Measurements from ENCODE around the gene CDH4. TPM values are rescaled to one million over a fixed set of nuclear protein-coding genes. Genes with fewer than 3 reads are reported as not detected.

CDH4 gene
- polyA plus RNA-seq, 4 donors: 5.6 to 8.8 (median 7.0) TPM

GRCh38 chr20:61922936-61923335, 670.9 kb downstream of the CDH4 start:
- no peak for DNase-seq (ENCODE audit: low read depth in 4 of 4, low spot score in 2 of 4)

DNA sequence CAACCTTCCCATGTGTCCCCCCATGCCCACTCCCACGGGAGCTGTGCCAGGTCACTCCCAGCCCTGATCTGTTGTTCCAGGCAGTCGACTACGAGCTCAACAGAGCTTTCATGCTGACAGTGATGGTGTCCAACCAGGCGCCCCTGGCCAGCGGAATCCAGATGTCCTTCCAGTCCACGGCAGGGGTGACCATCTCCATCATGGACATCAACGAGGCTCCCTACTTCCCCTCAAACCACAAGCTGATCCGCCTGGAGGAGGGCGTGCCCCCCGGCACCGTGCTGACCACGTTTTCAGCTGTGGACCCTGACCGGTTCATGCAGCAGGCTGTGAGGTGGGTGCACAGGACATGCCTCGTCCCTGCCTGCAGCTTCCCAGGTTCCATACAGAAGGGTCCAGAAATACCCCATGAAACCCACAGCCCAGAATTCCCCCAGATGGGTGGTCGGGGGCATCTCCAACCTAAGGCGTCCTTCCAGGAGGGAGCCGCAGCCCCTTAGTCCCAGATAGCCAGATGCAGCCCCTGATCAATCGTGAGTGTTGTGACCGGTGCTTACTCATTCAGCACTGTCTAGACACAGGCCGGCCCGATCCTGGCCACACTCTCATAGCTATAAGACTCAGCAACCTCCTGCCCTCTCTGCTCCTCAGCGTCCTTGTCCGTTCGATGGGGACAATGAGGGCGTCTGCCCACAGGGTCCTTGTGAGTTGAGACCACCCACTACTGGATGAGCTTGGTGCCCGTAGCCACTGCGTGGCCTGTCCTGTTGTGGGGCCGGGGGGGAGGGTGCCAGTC, 671.5 kb downstream of the CDH4 start:
- no peak for DNase-seq (ENCODE audit: low read depth in 4 of 4, low spot score in 2 of 4)

DNA sequence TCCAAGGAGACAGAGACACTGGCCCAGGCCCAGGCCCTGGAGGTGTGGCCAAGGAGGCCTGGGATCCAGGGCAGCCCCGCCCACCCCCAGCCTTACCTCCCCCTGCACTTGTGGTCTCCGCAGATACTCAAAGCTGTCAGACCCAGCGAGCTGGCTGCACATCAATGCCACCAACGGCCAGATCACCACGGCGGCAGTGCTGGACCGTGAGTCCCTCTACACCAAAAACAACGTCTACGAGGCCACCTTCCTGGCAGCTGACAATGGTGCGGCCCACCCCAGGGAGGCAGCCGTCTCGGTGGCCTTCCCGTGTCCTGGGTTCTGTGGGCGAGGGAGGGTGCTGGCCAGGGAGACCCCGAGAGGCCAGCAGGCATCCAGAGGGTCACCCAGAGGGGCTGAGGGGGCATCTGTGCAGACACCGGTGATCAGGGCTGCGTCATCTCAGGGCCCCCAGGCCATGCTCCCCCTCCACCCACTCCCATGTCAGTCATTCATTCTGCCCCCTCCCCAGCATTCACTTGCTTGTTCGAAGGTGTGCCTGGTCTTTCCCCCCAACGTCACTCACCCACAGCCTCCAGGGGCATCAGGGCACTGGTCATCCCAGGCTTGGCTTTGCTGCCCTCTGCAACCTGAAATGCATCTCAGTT, 672.3 kb downstream of the CDH4 start:
- DNase-seq (ENCODE audit: low read depth in 4 of 4, low spot score in 2 of 4): no peak

DNA sequence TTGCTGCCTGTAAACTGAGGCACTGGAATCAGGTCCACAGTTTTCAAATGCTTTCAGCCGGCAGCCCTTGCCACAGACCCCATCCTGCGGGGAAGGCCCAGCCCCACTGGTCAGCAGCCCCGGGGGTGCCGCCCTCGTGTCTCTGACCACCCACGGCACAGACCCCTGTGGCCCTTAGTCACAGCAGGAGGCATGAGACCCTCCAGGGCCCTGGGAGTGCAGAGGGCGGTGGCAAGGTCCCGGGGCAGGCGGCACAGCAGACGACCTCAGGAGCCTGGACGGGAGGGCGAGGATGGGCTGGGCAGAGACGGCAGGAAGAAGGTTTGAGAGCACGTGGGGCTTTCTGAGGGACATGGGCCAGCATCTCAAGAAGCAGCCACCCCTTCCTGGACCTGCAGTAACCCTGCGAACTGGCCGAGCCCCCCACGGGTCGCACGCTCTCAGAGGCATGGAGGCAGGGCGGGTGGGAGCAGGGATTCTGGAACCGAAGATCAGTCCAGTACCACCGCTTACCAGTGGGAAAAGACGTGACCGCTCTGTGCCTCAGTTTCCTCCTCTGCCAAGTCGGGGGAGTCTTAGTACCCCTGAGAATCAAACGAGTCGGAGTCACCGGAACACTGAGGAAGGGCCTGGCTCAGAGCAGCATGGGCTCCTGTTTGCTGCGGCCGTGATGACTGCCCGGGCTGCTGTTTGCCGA, 672.9 kb downstream of the CDH4 start:
- no peak for DNase-seq (ENCODE audit: low read depth in 4 of 4, low spot score in 2 of 4)

GRCh38 chr20:61925555-61926252, 673.6 kb downstream of the CDH4 start:
- no peak for DNase-seq (ENCODE audit: low read depth in 4 of 4, low spot score in 2 of 4)

DNA sequence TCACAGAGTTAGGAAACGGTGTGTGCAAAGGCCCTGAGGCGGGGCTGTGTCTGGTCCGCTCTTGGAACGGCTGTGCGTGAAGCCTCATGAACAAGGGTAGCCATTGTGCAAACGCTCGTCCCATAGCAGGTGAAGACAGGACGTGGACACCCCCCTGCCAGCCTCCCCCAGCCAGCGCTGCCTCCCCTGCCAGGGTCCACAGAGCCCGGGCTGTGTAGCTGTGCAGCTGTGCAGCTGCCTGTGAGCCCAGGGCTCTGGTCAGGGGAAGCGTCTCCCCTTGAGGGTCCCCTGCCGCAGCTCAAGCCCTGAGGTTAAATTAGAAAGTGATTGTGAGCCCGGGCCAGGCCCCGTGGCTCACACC, 674.2 kb downstream of the CDH4 start:
- no peak for DNase-seq (ENCODE audit: low read depth in 4 of 4, low spot score in 2 of 4)

DNA sequence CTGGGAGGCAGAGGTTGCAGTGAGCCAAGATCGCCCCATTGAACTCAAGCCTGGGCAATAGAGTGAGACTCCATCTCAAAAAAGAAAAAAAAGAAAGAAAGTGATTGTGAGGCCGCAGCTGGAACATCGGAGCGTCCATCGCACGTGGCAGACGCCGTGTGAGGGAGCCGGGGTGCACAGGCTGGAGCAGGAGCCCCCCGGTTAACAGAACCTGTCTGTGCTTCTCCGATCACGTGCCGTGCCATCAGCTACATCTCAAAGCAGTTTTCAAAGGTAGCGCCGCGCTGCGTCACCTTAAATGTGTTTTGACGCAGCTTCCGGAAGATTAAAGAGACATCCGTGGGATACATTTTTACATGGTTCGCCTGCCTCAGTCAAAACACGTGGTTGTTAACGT, 674.7 kb downstream of the CDH4 start:
- no peak for DNase-seq (ENCODE audit: low read depth in 4 of 4, low spot score in 2 of 4)

GRCh38 chr20:61927193-61927825, 675.2 kb downstream of the CDH4 start:
- DNase-seq (ENCODE audit: low read depth in 4 of 4, low spot score in 2 of 4): no peak

GRCh38 chr20:61927826-61928541, 675.9 kb downstream of the CDH4 start:
- DNase-seq (ENCODE audit: low read depth in 4 of 4, low spot score in 2 of 4): no peak

- no peak for DNase-seq (ENCODE audit: low read depth in 4 of 4, low spot score in 2 of 4)
These were observed 677.5 kb downstream of the CDH4 start for GRCh38 chr20:61929561-61929960.

DNA sequence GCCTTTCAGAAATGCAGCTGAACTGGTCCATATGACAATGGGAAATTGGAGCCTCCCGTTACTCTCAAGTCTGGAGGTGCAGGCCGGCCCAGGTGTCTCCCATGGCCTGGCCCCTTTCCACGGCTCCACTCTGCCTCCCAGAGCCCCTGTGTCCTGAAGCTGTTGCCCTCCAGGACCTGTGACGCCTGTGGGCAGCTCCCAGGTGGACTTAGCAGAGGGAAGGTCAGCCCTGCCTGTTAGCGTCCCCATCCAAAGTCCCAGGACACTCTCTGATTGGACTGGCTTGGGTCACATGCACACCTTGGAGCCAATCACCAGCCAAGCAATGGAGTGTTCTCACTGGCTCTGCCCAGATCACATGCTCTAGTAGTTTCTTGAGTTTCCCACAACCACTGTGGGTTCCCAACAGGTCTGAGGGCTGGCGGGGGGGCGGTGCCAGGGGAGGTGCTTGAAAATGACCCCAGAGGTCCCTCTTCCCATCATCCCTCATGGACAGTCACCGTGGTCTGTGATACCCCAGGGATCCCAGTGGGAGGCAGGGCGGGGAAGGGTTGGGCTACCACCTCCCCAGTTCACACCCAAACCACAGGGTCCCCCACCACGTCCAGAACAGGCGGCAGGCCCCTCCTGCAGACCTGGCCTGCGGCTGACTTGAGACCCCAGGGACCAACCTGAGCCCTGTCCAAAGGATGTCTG, 678.1 kb downstream of the CDH4 start:
- no peak for DNase-seq (ENCODE audit: low read depth in 4 of 4, low spot score in 2 of 4)

- no peak for DNase-seq (ENCODE audit: low read depth in 4 of 4, low spot score in 2 of 4)
These were observed 678.9 kb downstream of the CDH4 start for GRCh38 chr20:61930776-61931475.

GRCh38 chr20:61931476-61932198, 679.6 kb downstream of the CDH4 start:
- no peak for DNase-seq (ENCODE audit: low read depth in 4 of 4, low spot score in 2 of 4)

DNA sequence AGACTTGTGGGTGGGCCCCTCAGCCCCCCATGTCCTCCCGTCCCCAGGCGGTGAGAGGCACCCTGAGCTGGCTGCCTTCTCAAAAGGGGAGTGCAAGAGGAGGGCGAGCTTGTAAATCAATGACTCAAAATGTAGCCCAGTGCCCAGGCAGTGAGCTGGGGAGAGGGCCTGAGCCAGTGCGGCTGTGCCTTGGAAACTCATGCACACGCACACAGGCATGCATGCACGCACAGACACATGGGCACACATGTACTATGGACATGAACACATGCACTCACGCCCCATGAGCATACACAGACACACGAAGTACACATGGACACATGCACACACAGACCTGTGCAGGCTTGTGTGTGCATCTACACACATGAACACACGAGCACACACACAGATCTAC, 680.1 kb downstream of the CDH4 start:
- DNase-seq (ENCODE audit: low read depth in 4 of 4, low spot score in 2 of 4): no peak

DNA sequence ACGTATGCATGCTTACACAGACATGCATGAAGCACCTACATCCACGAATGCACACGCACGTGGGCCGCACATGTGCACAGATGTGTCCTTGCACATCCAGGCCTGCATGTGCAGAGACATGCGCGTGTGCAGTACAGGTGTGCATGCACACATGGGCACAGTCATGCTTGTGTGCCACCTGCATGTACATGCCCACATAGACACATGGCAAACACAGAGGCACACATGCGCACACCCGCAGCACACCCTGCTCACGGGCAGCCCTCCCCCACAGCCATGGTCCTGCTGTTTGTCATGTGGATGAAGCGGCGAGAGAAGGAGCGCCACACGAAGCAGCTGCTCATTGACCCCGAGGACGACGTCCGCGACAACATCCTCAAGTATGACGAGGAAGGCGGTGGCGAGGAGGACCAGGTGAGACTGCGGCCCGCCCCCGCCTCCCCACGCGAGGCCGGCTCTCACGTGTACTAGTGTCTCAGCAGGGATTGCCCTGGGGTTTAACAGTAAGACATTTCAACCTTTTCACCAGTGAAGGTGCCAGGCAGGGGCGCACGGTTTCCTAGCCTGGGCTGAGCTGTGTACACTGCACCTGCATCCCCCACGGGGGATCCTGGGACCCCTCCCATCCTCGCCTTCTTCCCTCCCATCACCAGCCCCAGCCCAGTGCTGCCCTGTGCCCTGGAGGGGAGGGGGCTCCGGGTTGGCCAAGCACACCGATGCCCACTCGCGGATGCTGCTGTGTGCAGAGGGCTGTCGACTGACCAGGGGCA, 680.8 kb downstream of the CDH4 start:
- DNase-seq (ENCODE audit: low read depth in 4 of 4, low spot score in 2 of 4): no peak

DNA sequence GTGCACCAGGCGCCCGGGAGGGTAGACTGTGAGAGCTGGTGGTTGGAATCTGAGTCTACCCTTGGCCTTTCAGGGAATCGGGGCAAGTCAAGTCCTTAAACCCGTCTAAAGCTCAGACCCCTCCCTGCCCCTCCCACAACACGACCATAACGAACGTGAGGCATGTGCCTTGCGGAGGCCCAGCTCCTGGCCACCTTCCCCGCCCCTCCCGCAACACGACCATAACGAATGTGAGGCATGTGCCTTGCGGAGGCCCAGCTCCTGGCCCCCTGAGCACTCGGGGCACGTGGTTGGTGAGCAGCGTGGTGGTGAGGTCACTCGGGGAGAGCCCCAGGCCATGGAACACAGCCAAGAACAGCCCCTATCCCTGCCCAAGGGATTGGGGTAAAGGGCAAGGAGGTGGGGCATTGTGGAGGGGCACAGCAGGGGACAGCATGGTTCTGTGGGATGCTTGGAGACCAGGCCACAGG, 681.5 kb downstream of the CDH4 start:
- no peak for DNase-seq (ENCODE audit: low read depth in 4 of 4, low spot score in 2 of 4)

DNA sequence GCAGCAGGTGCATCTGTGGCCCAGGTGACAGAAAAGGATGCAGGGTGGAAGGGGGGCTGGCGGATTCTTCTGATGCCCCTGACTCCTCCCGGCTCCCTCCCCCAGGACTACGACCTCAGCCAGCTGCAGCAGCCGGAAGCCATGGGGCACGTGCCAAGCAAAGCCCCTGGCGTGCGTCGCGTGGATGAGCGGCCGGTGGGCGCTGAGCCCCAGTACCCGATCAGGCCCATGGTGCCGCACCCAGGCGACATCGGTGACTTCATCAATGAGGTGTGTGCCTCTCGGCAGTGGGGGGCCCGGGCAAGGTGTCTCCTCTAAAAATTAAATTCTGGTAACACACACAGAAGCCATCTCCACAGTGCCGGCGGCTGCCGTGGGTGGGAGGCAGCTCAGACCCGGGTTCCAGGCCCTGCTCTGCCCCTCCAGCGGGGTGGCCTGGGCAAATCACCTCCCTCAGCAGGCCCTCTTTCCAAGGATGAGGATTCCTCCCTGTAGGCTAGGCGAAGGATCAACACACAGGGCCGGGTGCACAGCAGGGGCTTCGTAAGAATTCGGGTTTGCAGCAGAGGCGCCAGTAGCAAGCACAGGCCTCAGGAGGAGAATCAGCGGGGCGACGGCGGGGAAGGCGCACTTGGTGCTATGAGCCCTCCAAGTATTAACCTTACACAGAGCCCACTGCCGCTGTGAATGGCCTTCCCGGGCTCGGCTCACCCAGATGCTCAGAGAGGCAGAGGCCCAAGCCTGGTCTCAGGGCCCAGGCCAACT, 682.1 kb downstream of the CDH4 start:
- DNase-seq (ENCODE audit: low read depth in 4 of 4, low spot score in 2 of 4): no peak

Data from left renal cortex interstitium (tissue), 4 donors.